Measurements from ENCODE around the gene MIB1.

The MIB1 gene

GRCh38 chr18:21759836-21760235, 19.2 kb downstream of the MIB1 start:
- TF ChIP-seq EZH2 (IDR thresholded peaks at IDR 0.05; ENCODE audit: borderline replicate concordance, low read length) = no peak
- no peak for TF ChIP-seq CTCF (IDR thresholded peaks at IDR 0.05; ENCODE audit: low read length)
- Histone ChIP-seq H3K9me3 (ENCODE audit: low read length) (no peaks in the 10 kb centered on the region), H3F3A (ENCODE audit: insufficient read depth, low read length) (no peaks in the 10 kb centered on the region), H3K79me2 (ENCODE audit: insufficient read depth, low read length) (peaks cover 79% of the 10 kb centered on the region), H4K20me1 (ENCODE audit: insufficient read depth, low read length) (peaks cover 4% of the 10 kb centered on the region; the same call in 1 of the 2 replicates), H3K36me3 (ENCODE audit: insufficient read depth, low read length) (no peaks in the 10 kb centered on the region), H3K27ac (ENCODE audit: low read depth, low read length, poor library complexity, severe bottlenecking) (no peak overlapping the region), H3K9ac (ENCODE audit: low read length) (no peak overlapping the region), H3K9me2 (ENCODE audit: low read depth, low read length) (no peaks in the 10 kb centered on the region), H3K27me3 (ENCODE audit: insufficient read depth, low read length) (no peaks in the 10 kb centered on the region), H3K4me1 (ENCODE audit: insufficient read depth, low read length, severe bottlenecking) (peaks cover 28% of the 10 kb centered on the region), H3K4me3 (ENCODE audit: low read depth, low read length, poor library complexity, severe bottlenecking) (no peak overlapping the region), H3K4me2 (ENCODE audit: low read length) (no peak overlapping the region), H2AFZ (ENCODE audit: low read length) (no peak overlapping the region)

- Histone ChIP-seq H4K20me1 (ENCODE audit: insufficient read depth, low read length) (peaks cover 4% of the 10 kb centered on the region; the same call in 1 of the 2 replicates), H3K27me3 (ENCODE audit: insufficient read depth, low read length) (no peaks in the 10 kb centered on the region), H3K9me2 (ENCODE audit: low read depth, low read length) (no peaks in the 10 kb centered on the region), H3K27ac (ENCODE audit: low read depth, low read length, poor library complexity, severe bottlenecking) (no peak overlapping the region), H3K36me3 (ENCODE audit: insufficient read depth, low read length) (no peaks in the 10 kb centered on the region), H3K4me1 (ENCODE audit: insufficient read depth, low read length, severe bottlenecking) (peaks cover 28% of the 10 kb centered on the region), H3F3A (ENCODE audit: insufficient read depth, low read length) (no peaks in the 10 kb centered on the region), H3K79me2 (ENCODE audit: insufficient read depth, low read length) (peaks cover 77% of the 10 kb centered on the region), H3K9me3 (ENCODE audit: low read length) (no peaks in the 10 kb centered on the region), H3K4me2 (ENCODE audit: low read length) (no peak overlapping the region), H3K9ac (ENCODE audit: low read length) (no peak overlapping the region), H3K4me3 (ENCODE audit: low read depth, low read length, poor library complexity, severe bottlenecking) (no peak overlapping the region), H2AFZ (ENCODE audit: low read length) (no peak overlapping the region)
- TF ChIP-seq EZH2 (IDR thresholded peaks at IDR 0.05; ENCODE audit: borderline replicate concordance, low read length) (no peak), CTCF (IDR thresholded peaks at IDR 0.05; ENCODE audit: low read length) (no peak)
These were observed 19.7 kb downstream of the MIB1 start for GRCh38 chr18:21760321-21760720.

- Histone ChIP-seq H3K4me2 (ENCODE audit: low read length) (peak overlapping the region; percentile 41; the same call in 1 of the 2 replicates), H3K9me3 (ENCODE audit: low read length) (no peaks in the 10 kb centered on the region), H3K4me3 (ENCODE audit: low read depth, low read length, poor library complexity, severe bottlenecking) (peak overlapping the region; percentile 12)
These were observed 21.0 kb downstream of the MIB1 start for GRCh38 chr18:21761471-21762115.

More at GRCh38 chr18:21761471-21762115, 21.0 kb downstream of the MIB1 start:
- no peak overlapping the region for H3K9ac ChIP-seq (ENCODE audit: low read length)
- H3K4me1 ChIP-seq (ENCODE audit: insufficient read depth, low read length, severe bottlenecking) = peaks cover 28% of the 10 kb centered on the region
- no peaks in the 10 kb centered on the region for H3K27me3 ChIP-seq (ENCODE audit: insufficient read depth, low read length)
- peaks cover 12% of the 10 kb centered on the region for H3K36me3 ChIP-seq (ENCODE audit: insufficient read depth, low read length)
- peaks cover 4% of the 10 kb centered on the region; the same call in 1 of the 2 replicates for H4K20me1 ChIP-seq (ENCODE audit: insufficient read depth, low read length)
- H3K9me2 ChIP-seq (ENCODE audit: low read depth, low read length) = no peaks in the 10 kb centered on the region
- no peak overlapping the region for H2AFZ ChIP-seq (ENCODE audit: low read length)
- TF ChIP-seq CTCF (IDR thresholded peaks at IDR 0.05; ENCODE audit: low read length) (no peak), EZH2 (IDR thresholded peaks at IDR 0.05; ENCODE audit: borderline replicate concordance, low read length) (no peak)
- peak overlapping the region; percentile 35 for H3K27ac ChIP-seq (ENCODE audit: low read depth, low read length, poor library complexity, severe bottlenecking)
- H3F3A ChIP-seq (ENCODE audit: insufficient read depth, low read length) = no peaks in the 10 kb centered on the region
- H3K79me2 ChIP-seq (ENCODE audit: insufficient read depth, low read length) = peaks cover 66% of the 10 kb centered on the region

All from OCI-LY1 (cell line).